ENCODE results near the gene TBX6.

DNA sequence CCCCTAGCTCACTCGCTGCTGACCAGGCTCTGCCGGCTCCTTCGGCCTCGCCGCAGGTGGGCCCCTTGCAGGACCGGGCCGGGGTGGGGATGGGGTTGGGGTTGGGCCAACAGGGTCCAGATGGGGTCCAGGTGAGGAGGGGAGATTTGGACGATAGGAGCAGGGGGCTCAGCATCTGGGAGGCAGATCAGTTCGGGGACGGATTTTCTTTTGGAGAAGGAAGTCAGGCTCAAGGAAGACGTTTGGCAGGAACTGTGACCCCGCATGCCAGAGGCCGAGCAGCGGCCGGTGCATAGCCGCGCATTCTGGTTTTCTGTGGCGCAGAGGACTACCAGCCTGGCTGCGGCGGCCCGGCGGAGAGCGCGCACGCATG is 27.0 kb downstream of the TBX6 start:
- TF ChIP-seq, protein P1, sequence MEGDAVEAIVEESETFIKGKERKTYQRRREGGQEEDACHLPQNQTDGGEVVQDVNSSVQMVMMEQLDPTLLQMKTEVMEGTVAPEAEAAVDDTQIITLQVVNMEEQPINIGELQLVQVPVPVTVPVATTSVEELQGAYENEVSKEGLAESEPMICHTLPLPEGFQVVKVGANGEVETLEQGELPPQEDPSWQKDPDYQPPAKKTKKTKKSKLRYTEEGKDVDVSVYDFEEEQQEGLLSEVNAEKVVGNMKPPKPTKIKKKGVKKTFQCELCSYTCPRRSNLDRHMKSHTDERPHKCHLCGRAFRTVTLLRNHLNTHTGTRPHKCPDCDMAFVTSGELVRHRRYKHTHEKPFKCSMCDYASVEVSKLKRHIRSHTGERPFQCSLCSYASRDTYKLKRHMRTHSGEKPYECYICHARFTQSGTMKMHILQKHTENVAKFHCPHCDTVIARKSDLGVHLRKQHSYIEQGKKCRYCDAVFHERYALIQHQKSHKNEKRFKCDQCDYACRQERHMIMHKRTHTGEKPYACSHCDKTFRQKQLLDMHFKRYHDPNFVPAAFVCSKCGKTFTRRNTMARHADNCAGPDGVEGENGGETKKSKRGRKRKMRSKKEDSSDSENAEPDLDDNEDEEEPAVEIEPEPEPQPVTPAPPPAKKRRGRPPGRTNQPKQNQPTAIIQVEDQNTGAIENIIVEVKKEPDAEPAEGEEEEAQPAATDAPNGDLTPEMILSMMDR (IDR thresholded peaks at IDR 0.05; ENCODE audit: low read length): no peak
- TF ChIP-seq EZH2 (IDR thresholded peaks at IDR 0.05; ENCODE audit: borderline replicate concordance, low read length): no peak
